ENCODE results near the gene PIK3C2G.

GRCh38 chr12:18297902-18298301 lies 36.6 kb downstream of the PIK3C2G start:
- TF ChIP-seq POLR2A (IDR thresholded peaks at IDR 0.05) (no peak), CTCF (IDR thresholded peaks at IDR 0.05) (no peak), POLR2AphosphoS5 (IDR thresholded peaks at IDR 0.05; ENCODE audit: insufficient read depth in 1 of 2, low read depth in 1 of 2) (no peak)

All from vagina (tissue), 2 donors.